ENCODE measurements around the gene FRS2.

FRS2 gene

DNA sequence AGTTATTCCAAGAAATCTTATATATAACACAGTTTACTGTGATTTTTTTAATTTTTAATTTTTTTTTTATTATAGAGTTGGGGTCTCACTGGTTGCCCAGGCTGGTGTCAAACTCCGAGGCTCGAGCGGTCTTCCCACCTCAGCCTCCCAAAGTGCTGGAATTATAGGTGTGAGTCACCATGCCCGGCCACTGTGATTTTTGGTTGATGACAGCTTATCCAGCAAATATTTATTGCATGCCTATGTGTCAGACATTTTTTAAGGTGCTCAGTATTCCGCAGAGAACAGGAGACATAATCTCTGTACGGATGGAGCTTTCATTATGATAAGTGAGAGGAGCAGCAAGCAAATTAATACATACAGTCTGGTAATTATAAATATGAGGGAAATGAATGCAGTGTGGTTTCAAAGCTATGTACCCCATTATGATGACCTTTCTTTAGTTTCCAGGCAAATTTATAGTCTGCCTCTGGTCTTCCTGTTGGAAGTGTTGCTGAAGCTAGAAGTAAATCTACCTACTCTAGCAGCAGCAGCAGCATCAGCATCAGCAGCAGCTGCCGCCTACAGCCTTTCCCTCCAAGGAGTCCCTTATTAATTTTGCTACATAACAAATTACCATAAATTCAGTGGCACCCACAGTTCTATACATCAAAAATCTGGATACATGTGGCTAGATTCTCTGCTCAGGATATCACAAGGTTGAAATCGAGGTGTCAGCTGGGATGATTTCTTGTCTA, 32.3 kb downstream of the FRS2 start:
- no peak for DNase-seq

DNA sequence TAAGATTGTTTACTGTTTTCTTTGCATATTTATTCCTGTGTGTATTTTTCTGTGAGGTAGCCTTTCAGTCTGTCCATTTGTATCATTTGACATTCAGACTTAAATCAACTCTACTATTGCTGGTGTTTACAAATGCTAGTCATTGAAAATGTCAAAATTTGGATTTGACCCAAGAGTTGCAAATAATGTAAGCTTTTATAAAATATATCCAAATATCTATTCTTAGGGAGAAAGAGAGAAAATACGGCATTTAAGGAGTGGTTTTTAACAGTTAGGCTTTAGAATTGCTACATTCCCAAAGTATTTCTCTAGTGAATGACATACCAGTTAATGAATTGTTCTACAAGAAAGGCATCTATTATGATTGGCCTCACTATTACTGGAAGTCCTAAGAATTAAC, 37.9 kb downstream of the FRS2 start:
- no peak for DNase-seq

- no peak for DNase-seq
Measured at GRCh38 chr12:69508621-69509020, 38.4 kb downstream of the FRS2 start.

DNA sequence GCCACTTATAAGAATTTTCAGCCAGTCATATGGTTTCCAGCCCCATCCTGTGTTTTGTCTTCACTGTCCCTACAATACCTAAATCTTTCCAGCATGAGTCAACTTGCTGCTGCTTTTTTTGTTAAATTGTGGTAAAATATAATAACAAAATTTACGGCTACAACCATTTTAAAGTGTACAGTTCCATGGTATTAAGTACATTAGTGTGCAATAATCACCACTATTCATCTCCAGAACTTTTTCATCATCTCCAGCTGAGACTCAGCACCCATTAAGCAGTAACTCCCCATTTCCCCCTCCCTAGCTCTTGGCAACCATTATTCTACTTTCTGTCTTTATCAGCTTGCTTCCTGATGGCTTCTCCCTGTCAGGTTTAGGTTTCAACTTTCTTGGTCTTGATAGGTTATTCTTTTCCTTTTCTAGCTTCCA, 39.1 kb downstream of the FRS2 start:
- no peak for DNase-seq

- no peak for DNase-seq
Measured at GRCh38 chr12:69509904-69510827, 40.0 kb downstream of the FRS2 start.

GRCh38 chr12:69511016-69511415, 40.8 kb downstream of the FRS2 start:
- no peak for DNase-seq

GRCh38 chr12:69511469-69512267, 41.5 kb downstream of the FRS2 start:
- DNase-seq: no peak

- DNase-seq: no peak
Measured at GRCh38 chr12:69512820-69513219, 42.6 kb downstream of the FRS2 start.

DNA sequence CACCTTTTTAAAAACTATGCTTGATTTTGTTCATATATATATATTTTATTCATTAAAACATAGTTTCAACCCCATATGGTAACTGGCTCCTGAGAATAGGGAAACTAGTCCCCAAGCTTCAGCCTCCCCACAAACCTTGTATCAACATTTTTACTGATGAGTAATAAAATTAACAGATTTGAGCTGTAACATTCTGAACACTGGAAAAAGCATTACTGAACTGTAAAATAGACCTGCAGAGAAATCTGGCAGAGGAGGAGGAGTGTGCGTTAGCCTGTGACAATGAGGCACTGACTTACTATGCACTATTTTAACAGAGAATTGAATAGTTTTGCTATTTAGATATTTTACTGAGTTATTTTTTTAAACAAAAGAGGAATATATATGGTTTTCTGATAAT, 43.1 kb downstream of the FRS2 start:
- DNase-seq: no peak

GRCh38 chr12:69514111-69514510, 43.9 kb downstream of the FRS2 start:
- DNase-seq: no peak

DNA sequence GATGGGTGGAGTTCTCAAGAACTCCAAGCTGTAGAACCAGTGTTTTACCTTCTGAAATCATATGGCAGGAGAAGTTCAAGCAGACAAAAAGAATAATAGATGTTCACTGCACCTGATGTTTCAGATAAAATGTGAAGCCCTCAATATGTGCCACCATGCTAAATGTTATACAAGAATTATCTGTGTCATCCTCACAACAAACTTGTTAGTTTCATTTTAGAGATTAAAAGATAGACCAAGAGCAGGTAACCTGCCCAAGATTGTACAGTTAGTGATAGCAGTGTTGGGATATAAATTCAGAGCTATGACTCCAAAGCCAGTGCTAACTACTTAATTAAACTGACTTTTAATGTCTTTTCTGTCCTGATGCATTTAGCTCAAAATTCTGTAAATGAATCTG, 44.7 kb downstream of the FRS2 start:
- DNase-seq: no peak

GRCh38 chr12:69515394-69515930, 45.3 kb downstream of the FRS2 start:
- no peak for DNase-seq

GRCh38 chr12:69516950-69517349, 46.8 kb downstream of the FRS2 start:
- no peak for DNase-seq

DNA sequence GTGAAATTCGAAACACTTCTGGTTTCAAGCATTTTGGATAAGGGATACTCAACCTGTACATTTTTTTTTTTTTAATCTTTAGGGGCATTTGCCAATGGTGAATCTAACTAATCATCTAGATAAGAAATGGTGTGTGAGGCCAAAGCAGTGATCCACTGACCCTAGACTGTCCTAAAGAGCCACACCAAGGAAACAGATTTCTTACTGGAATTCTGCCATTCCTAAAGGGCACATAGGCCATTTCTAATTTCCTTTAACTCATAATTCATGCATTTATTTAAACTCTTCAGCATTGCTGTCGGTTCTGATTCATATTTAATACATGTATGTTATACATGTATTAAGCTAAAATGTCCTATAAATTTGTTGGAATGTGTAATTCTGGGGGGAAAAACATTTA, 47.2 kb downstream of the FRS2 start:
- no peak for DNase-seq

DNA sequence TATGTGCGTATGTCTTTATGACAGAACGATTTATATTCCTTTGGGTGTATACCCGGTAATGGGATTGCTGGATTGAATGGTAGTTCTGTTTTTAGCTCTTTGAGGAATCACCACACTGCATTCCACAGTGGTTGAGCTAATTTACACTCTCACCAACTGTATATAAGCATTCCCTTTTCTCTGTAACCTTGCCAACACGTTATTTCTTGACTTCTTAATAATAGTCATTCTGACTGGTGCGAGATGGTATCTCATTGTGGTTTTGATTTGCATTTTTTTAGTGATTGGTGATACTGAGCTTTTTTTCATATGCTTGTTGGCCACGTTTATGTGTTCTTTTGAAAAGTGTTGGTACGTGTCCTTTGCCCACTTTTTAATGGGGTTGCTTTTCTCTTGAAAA, 49.7 kb downstream of the FRS2 start:
- no peak for DNase-seq

DNA sequence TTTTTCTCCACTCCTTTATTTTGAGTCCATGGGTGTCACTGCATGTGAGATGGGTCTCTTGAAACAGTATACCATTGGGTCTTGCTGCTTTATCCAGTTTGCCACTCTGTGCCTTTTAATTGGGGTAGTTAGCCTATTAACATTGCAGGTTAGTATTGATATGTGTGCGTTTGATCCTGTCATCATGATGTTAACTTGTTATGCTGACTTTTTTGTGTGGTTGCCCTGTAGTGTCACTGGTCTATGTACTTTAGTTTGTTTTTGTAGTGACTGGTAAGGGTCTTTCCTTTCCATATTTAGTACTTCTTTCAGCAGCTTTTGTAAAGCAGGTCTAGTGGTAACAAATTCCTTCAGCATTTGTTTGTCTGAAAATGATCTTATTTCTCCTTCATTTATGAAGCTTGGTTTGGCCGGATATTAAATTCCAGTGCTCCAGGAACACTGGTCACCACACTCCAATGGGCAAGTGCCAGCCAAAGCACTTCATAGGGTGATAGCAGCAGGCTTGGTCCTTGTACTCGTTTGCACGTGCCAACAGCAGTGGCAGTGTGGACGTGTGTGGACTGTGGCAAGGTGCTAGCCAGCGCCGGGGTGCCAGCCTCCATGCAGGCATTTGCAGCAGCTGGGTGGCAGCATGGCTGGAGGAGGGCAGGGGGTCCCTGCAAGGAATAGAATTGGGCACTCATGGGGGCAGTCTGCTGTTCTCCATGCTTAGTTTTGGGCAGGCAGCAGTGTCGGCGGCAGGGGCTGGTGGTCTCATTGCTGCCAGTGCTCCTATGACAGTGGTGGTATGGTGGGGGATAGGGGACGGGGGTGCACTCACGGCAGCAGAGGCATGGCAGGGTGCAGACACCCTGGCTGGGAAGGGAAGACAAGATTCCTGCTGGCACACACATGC, 53.5 kb downstream of the FRS2 start:
- no peak for DNase-seq

- no peak for DNase-seq
Measured at GRCh38 chr12:69524331-69524630, 54.1 kb downstream of the FRS2 start.

DNA sequence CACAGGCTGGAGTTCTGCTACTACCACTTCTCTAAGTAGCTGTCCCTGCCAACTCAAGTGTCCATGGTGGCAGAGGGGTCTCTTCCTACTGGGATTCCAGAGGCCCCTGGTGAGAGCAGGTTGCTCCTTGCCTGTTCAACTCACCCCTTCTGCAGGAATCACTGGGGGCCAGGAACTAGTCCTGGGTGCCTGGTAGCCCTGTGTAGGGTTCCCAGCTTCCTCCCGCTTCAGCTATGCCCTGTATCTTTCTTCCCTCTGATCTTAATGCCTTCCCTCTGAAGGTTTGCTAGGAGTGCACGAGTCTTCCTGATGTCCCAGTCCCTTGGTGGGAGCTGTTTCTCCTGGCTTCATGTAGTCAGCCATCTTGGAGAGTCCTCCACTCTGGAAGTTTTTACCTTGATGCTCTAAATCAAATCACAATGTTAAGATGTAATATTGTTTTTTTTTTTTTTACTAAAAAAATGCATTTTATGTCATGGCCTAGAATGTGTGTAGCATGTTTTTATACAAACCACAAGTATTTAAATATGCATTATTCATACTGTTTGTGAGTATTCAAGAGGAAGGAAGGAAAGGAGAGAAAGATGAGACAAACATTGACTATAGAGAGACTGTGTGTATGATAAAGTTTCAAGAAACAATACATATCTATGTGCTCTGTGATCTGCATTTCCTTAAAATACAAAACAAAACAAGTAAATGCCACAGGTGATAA, 54.7 kb downstream of the FRS2 start:
- no peak for DNase-seq

GRCh38 chr12:69527506-69528272, 57.5 kb downstream of the FRS2 start:
- DNase-seq: no peak

GRCh38 chr12:69529021-69529420, 58.8 kb downstream of the FRS2 start:
- no peak for DNase-seq

DNA sequence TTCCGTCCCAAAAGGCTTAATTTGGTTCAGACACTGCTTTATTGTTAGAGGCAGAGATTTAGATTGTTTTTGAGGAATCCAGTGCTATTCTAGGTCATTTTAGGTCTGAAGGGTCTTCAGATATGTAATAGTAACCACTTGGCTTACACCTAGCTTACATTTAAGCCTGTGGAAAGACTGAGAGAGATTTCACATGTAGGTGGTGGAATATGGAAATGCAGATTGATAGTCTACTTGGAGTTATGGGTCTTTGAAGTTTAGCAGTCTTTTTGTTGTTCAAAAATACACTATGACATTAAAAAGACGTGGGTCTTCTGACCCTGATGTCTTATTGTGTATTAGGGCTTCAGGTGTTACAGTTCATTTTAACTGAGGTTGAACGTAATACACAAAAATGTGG, 63.7 kb downstream of the FRS2 start:
- no peak for DNase-seq

All from CD4-positive, alpha-beta T cell treated with Interleukin-10 for 1 hour (primary cell).